HL-60 (cell line): ENCODE data around the gene SPDYA.

Experiments
- GABPA ChIP-seq: IDR thresholded peaks from 2 replicates; pipeline ENCODE4 v1.6.1; 2012; ENCODE audit warnings: low read depth
- POLR2AphosphoS5 ChIP-seq: IDR thresholded peaks from 2 replicates; pipeline ENCODE4 v1.6.1; 2012; ENCODE audit warnings: low read depth
- REST ChIP-seq: IDR thresholded peaks from 2 replicates; pipeline ENCODE4 v1.6.1; 2012; ENCODE audit warnings: low read depth; ENCODE audit not compliant: insufficient replicate concordance
- SPI1 ChIP-seq: IDR thresholded peaks from 2 replicates; pipeline ENCODE4 v1.6.1; 2012; ENCODE audit warnings: low read depth, mild to moderate bottlenecking, borderline replicate concordance
- TF ChIP-seq, protein P1 (sequence below): IDR thresholded peaks from one replicate; pipeline ENCODE4 v1.5.1; 2011; ENCODE audit warnings: low read length, control low read depth, inconsistent platforms; ENCODE audit not compliant: insufficient read depth

- TF ChIP-seq, protein P1, sequence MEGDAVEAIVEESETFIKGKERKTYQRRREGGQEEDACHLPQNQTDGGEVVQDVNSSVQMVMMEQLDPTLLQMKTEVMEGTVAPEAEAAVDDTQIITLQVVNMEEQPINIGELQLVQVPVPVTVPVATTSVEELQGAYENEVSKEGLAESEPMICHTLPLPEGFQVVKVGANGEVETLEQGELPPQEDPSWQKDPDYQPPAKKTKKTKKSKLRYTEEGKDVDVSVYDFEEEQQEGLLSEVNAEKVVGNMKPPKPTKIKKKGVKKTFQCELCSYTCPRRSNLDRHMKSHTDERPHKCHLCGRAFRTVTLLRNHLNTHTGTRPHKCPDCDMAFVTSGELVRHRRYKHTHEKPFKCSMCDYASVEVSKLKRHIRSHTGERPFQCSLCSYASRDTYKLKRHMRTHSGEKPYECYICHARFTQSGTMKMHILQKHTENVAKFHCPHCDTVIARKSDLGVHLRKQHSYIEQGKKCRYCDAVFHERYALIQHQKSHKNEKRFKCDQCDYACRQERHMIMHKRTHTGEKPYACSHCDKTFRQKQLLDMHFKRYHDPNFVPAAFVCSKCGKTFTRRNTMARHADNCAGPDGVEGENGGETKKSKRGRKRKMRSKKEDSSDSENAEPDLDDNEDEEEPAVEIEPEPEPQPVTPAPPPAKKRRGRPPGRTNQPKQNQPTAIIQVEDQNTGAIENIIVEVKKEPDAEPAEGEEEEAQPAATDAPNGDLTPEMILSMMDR = no peak
- TF ChIP-seq POLR2AphosphoS5 = no peak
- TF ChIP-seq REST = no peak
- no peak for TF ChIP-seq SPI1
- TF ChIP-seq GABPA = no peak
Measured at GRCh38 chr2:28821295-28821958, 10.8 kb downstream of the SPDYA start.
